GM12878 (cell line): ENCODE results near the gene LRIT2.

ENCODE experiments used
- KDM1A ChIP-seq: fragments of 200-600 bp; sonication (generic); IDR thresholded peaks from 2 replicates; pipeline ENCODE4 v1.6.1; 2016; ENCODE audit warnings: borderline replicate concordance
- PRDM15 ChIP-seq: fragments of 450-650 bp; formaldehyde crosslinking; IDR thresholded peaks from 2 replicates; pipeline ENCODE4 v1.4.0; 2020; ENCODE audit warnings: mild to moderate bottlenecking, moderate library complexity

GRCh38 chr10:84265418-84265817 lies 40.1 kb upstream of the LRIT2 start:
- TF ChIP-seq KDM1A: no peak
- no peak for TF ChIP-seq PRDM15 (CRISPR knock-in tag)
